HepG2 (cell line): ENCODE results near the gene COPS8. TPM values are rescaled to one million over a fixed set of nuclear protein-coding genes. Genes with fewer than 3 reads are reported as not detected.

Source experiments
- ATAC-seq: fragments of 200-7000 bp; cut with Tn5 transposase; 3 replicates; pipeline ENCODE4 v1.9.1; 2020; ENCODE audit warnings: mild to moderate bottlenecking, moderate library complexity
- BruUV-seq: library from RNA; stranded (reverse); fragments of 400-500 nt; replicated peaks from 2 replicates; lab custom pipeline; 2021; lab: Mats Ljungman, UMichigan
- CTCF ChIA-PET: fragments of 300-600 bp; formaldehyde crosslinking; extraction: SDS; loops from one replicate; lab custom pipeline; 2021; ENCODE audit warnings: low total read pairs, inconsistent platforms, low intra/inter-chr PET ratio; lab: Yijun Ruan, JAX
- POLR2A ChIA-PET: fragments of 350-600 bp; sonication (Branson Sonifier 250); formaldehyde crosslinking; loops from one replicate; lab custom pipeline; 2020; ENCODE audit warnings: antibody characterized with exemption, inconsistent platforms; lab: Yijun Ruan, JAX
- DNase-seq: peaks from one replicate; pipeline ENCODE4 v3.0.0-alpha.2; 2015; ENCODE audit warnings: low spot score
- FAIRE-seq: peaks from 3 replicates; lab custom pipeline; 2011; peaks lifted over from hg19 to GRCh38; lab: Jason Lieb, UNC
- H2AFZ ChIP-seq: one replicate; pipeline ENCODE4 v1.6.1; 2011; ENCODE audit warnings: low read length, inconsistent platforms
- H3K27ac ChIP-seq: fragments of 300-600 bp; 3 replicates; pipeline ENCODE4 v1.8.0; 2011; ENCODE audit warnings: mixed run types, mild to moderate bottlenecking, mixed read lengths, low read length, inconsistent platforms; ENCODE audit not compliant: insufficient read depth; ENCODE audit errors: extremely low read length
- H3K27me3 ChIP-seq, 2 experiments: fragments of 200-600 bp in 1 of 2; 2 replicates in 1 of 2; 3 replicates in 1 of 2; pipeline versions ENCODE4 v1.6.0 to v1.8.0; 2011; ENCODE audit warnings: low read length in 2 of 2, mild to moderate bottlenecking in 2 of 2, moderate library complexity in 2 of 2, inconsistent platforms in 1 of 2; ENCODE audit not compliant: insufficient read depth in 2 of 2, control insufficient read depth in 1 of 2
- H3K36me3 ChIP-seq, 2 experiments: fragments of 200-600 bp in 1 of 2; replicated peaks in 1 of 2; 2 replicates in 1 of 2; 3 replicates in 1 of 2; pipeline versions ENCODE4 v1.5.1 to v1.8.0; 2011; ENCODE audit warnings: low read length in 2 of 2, inconsistent platforms in 1 of 2; ENCODE audit not compliant: insufficient read depth in 2 of 2, control insufficient read depth in 1 of 2
- H3K4me1 ChIP-seq: 2 replicates; pipeline ENCODE4 v1.5.1; 2012; ENCODE audit warnings: low read length, inconsistent platforms; ENCODE audit not compliant: insufficient read depth
- H3K4me2 ChIP-seq: 2 replicates; pipeline ENCODE4 v1.6.0; 2011; ENCODE audit warnings: low read depth, low read length, inconsistent platforms
- H3K4me3 ChIP-seq, 3 experiments: fragments of 200-600 bp in 1 of 3; sonication (generic), shearing (Covaris generic) in 1 of 3; replicated peaks in 1 of 3; 2 replicates each; pipeline ENCODE4 v1.5.1; 2011 to 2016; ENCODE audit warnings: low read length in 3 of 3, inconsistent platforms in 2 of 3, low read depth in 2 of 3, mild to moderate bottlenecking in 2 of 3, control low read depth in 1 of 3, mixed read lengths in 1 of 3; ENCODE audit not compliant: insufficient read depth in 1 of 3
- H3K79me2 ChIP-seq: one replicate; pipeline ENCODE4 v1.6.1; 2011; ENCODE audit warnings: low read length, inconsistent platforms; ENCODE audit not compliant: insufficient read depth
- H3K9ac ChIP-seq: 2 replicates; pipeline ENCODE4 v1.6.0; 2011; ENCODE audit warnings: mild to moderate bottlenecking, low read depth, low read length, inconsistent platforms; ENCODE audit not compliant: insufficient read depth
- H3K9me3 ChIP-seq: 2 replicates; pipeline ENCODE4 v1.5.1; 2012; ENCODE audit warnings: mild to moderate bottlenecking, low read length
- H4K20me1 ChIP-seq: 2 replicates; pipeline ENCODE4 v1.6.0; 2011; ENCODE audit warnings: inconsistent platforms, mild to moderate bottlenecking, low read length, moderate library complexity; ENCODE audit not compliant: insufficient read depth
- ATF7-NPFF ChIP-seq: sonication (generic); formaldehyde crosslinking; IDR thresholded peaks from 2 replicates; pipeline ENCODE4 v1.8.1; 2023; ENCODE audit warnings: mild to moderate bottlenecking, low read depth, missing genetic modification reagents, moderate library complexity
- HMG20B ChIP-seq: conservative IDR thresholded peaks from 2 replicates; pipeline ENCODE4 v1.6.1; 2016; ENCODE audit warnings: missing genetic modification reagents, missing compliant biosample characterization
- KAT7 ChIP-seq: IDR thresholded peaks from 2 replicates; pipeline ENCODE4 v1.6.1; 2018; ENCODE audit warnings: borderline replicate concordance, missing compliant biosample characterization
- KDM5A ChIP-seq: fragments of 200-600 bp; sonication (generic); IDR thresholded peaks from 2 replicates; pipeline ENCODE4 v1.7.0; 2018; ENCODE audit warnings: antibody characterized with exemption, mild to moderate bottlenecking, low read length, borderline replicate concordance
- MXD4 ChIP-seq: IDR thresholded peaks from 2 replicates; pipeline ENCODE4 v1.6.1; 2016; ENCODE audit warnings: mild to moderate bottlenecking, missing biosample characterization, missing genetic modification reagents
- PHF20 ChIP-seq: sonication (generic); formaldehyde crosslinking; IDR thresholded peaks from 2 replicates; pipeline ENCODE4 v1.5.0; 2020; ENCODE audit warnings: mild to moderate bottlenecking, missing genetic modification reagents
- ZFAT ChIP-seq: sonication (generic); formaldehyde crosslinking; conservative IDR thresholded peaks from 2 replicates; pipeline ENCODE4 v1.8.1; 2023; ENCODE audit warnings: missing genetic modification reagents, inconsistent platforms
- ZNF335 ChIP-seq: sonication (generic); formaldehyde crosslinking; IDR thresholded peaks from 2 replicates; pipeline ENCODE4 v1.4.0; 2020; ENCODE audit warnings: missing genetic modification reagents
- ZNF383 ChIP-seq: sonication (generic); formaldehyde crosslinking; IDR thresholded peaks from 2 replicates; pipeline ENCODE4 v1.4.0; 2020; ENCODE audit warnings: missing genetic modification reagents, mild to moderate bottlenecking, borderline replicate concordance
- WGBS: methylation state at CpG from one replicate; pipeline ENCODE4 v1.1.6; 2017; ENCODE audit warnings: low lambda C conversion rate; 5-methylcytosine and 5-hydroxymethylcytosine counted together
- in situ Hi-C: cut with HindIII; loops from 2 replicates; pipeline ENCODE4 v1.10.0; 2017; ENCODE audit warnings: low pct_unique_long_range_greater_than_20kb; ENCODE audit not compliant: extremely low pct_ligation_motif_present
- intact Hi-C: fragments of 100-400 bp; cut with micrococcal nuclease; formaldehyde crosslinking; loops from one replicate; pipeline ENCODE4 v1.10.0; 2022; ENCODE audit not compliant: unreplicated experiment
- polyA plus RNA-seq, 8 experiments: library from polyadenylated mRNA; depleted of rRNA in 3 of 8; stranded (reverse) in 7 of 8; unstranded in 1 of 8; fragments of >200 nt; fragmentation: Illumina TruSeq in 4 of 8; extraction: Trizol in 4 of 8; gene quantifications; 2 replicates each; pipeline versions ENCODE4 v1.2.1 to v1.2.3, GENCODE V29; 2011 to 2016; ENCODE audit warnings: low read depth in 4 of 8, missing spikeins in 1 of 8, mixed read lengths in 1 of 8; ENCODE audit not compliant: insufficient read depth in 1 of 8
- total RNA-seq, 5 experiments: library from RNA; depleted of rRNA; stranded (reverse); fragments of >200 nt; fragmentation: Illumina TruSeq; extraction: Trizol; gene quantifications; 2 replicates each; pipeline ENCODE4 v1.2.3, GENCODE V29; 2016; ENCODE audit warnings: low read depth in 1 of 5
- TF ChIP-seq, protein P1 (sequence below): sonication (generic); formaldehyde crosslinking; IDR thresholded peaks from 2 replicates; pipeline ENCODE4 v1.4.0; 2020; ENCODE audit warnings: missing genetic modification reagents
- TF ChIP-seq, protein P2 (sequence below): sonication (generic); formaldehyde crosslinking; IDR thresholded peaks from 2 replicates; pipeline ENCODE4 v1.8.1; 2023; ENCODE audit warnings: missing genetic modification reagents, inconsistent platforms, borderline replicate concordance

COPS8 gene
- total and polyA plus RNA-seq, 2 of the 13 experiments (the other 11 are each of a cell fraction or from before 2014, with no cell fraction given), result 86.3 to 96.6 TPM

DNA sequence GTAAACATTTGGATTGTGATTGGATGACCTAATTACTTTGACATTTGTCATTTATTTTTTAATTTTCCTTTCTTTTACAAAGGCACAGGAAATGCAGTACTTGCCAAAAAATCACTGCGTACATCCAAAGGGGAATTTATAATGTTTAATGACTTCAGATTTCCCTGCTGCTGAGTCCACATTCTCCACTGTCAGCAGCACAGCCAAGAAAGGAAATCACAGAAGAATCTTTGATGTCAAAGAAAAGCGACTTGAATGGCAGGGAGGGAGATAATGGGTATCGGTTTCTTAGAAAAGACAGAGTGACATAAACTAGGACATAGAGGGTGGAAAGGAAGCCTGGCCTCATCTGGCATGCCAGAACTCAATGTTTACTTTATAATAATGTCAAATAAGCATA, 41.4 kb upstream of the COPS8 start:
- 38% methylated on average over 3 of the region's 3 CpGs for WGBS

More for the DNA sequence above, 41.4 kb upstream of the COPS8 start:
- intact Hi-C loops, result no loop called here
- no peak overlapping the region for H3K4me2 ChIP-seq
- ChIA-PET POLR2A (no interaction called here), CTCF (no interaction called here)
- ATAC-seq, result no peak
- no peak for FAIRE-seq
- no peak overlapping the region for H3K4me3 ChIP-seq
- in situ Hi-C loops, result no loop called here
- H3K36me3 ChIP-seq, result no peaks in the 10 kb centered on the region
- no peak overlapping the region for H3K27ac ChIP-seq
- H4K20me1 ChIP-seq, result no peaks in the 10 kb centered on the region
- H3K9me3 ChIP-seq, result peaks cover 15% of the 10 kb centered on the region
- H3K27me3 ChIP-seq, result peaks cover 0 to under 1% of the 10 kb centered on the region in 2 experiments; a peak in 1 of 5 replicates
- no peak overlapping the region for H3K9ac ChIP-seq
- H3K79me2 ChIP-seq, result no peaks in the 10 kb centered on the region
- no peak for DNase-seq
- H3K4me1 ChIP-seq, result no peaks in the 10 kb centered on the region
- TF ChIP-seq PHF20 (CRISPR knock-in tag) (no peak), KAT7 (CRISPR knock-in tag) (no peak), ZFAT (CRISPR knock-in tag) (no peak), KDM5A (no peak), MXD4 (no peak), ZNF335 (CRISPR knock-in tag) (no peak), HMG20B (CRISPR knock-in tag) (no peak), ZNF383 (CRISPR knock-in tag) (no peak), ATF7-NPFF (CRISPR knock-in tag) (no peak)
- TF ChIP-seq, protein P1, sequence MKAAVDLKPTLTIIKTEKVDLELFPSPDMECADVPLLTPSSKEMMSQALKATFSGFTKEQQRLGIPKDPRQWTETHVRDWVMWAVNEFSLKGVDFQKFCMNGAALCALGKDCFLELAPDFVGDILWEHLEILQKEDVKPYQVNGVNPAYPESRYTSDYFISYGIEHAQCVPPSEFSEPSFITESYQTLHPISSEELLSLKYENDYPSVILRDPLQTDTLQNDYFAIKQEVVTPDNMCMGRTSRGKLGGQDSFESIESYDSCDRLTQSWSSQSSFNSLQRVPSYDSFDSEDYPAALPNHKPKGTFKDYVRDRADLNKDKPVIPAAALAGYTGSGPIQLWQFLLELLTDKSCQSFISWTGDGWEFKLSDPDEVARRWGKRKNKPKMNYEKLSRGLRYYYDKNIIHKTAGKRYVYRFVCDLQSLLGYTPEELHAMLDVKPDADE (CRISPR knock-in tag), result no peak
- TF ChIP-seq, protein P2, sequence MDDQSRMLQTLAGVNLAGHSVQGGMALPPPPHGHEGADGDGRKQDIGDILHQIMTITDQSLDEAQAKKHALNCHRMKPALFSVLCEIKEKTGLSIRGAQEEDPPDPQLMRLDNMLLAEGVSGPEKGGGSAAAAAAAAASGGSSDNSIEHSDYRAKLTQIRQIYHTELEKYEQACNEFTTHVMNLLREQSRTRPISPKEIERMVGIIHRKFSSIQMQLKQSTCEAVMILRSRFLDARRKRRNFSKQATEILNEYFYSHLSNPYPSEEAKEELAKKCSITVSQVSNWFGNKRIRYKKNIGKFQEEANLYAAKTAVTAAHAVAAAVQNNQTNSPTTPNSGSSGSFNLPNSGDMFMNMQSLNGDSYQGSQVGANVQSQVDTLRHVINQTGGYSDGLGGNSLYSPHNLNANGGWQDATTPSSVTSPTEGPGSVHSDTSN (CRISPR knock-in tag), result no peak
- no TSS peak for BruUV-seq
- H2AFZ ChIP-seq, result no peak overlapping the region
